ENCODE results near the gene ZFP36L2.
"Not testable (repeated sequence)": the region's sequence is repeated elsewhere in the genome, so short reads cannot be mapped to it uniquely, and the experiment has no call there.

Gene ZFP36L2

GRCh38 chr2:43206602-43207001 is 19.8 kb downstream of the ZFP36L2 start:
- DNase-seq = no peak

GRCh38 chr2:43203373-43203772 is 23.0 kb downstream of the ZFP36L2 start:
- DNase-seq = no peak

GRCh38 chr2:43202289-43202688 is 24.1 kb downstream of the ZFP36L2 start:
- DNase-seq = no peak

- no peak for DNase-seq
Measured at GRCh38 chr2:43201497-43201896, 24.9 kb downstream of the ZFP36L2 start.

- no peak for DNase-seq
Measured at GRCh38 chr2:43201016-43201415, 25.4 kb downstream of the ZFP36L2 start.

GRCh38 chr2:43199492-43200488 is 26.6 kb downstream of the ZFP36L2 start:
- no peak for DNase-seq

- no peak for DNase-seq
Measured at GRCh38 chr2:43198263-43198662, 28.1 kb downstream of the ZFP36L2 start.

GRCh38 chr2:43197588-43197896 is 28.9 kb downstream of the ZFP36L2 start:
- DNase-seq = no peak

- DNase-seq = peak; percentile 35
Measured at GRCh38 chr2:43196768-43197587, 29.4 kb downstream of the ZFP36L2 start.

GRCh38 chr2:43194121-43194869 is 32.1 kb downstream of the ZFP36L2 start:
- DNase-seq = no peak

GRCh38 chr2:43193652-43194120 is 32.7 kb downstream of the ZFP36L2 start:
- no peak for DNase-seq

- DNase-seq = peak; percentile 57
Measured at GRCh38 chr2:43192744-43193651, 33.4 kb downstream of the ZFP36L2 start.

- DNase-seq = peak; percentile 56
Measured at GRCh38 chr2:43191947-43192516, 34.4 kb downstream of the ZFP36L2 start.

GRCh38 chr2:43190311-43191052 is 35.9 kb downstream of the ZFP36L2 start:
- no peak for DNase-seq

- not testable (repeated sequence) for DNase-seq
Measured at GRCh38 chr2:43189861-43190260, 36.5 kb downstream of the ZFP36L2 start.

- DNase-seq = no peak
Measured at GRCh38 chr2:43188561-43189386, 37.6 kb downstream of the ZFP36L2 start.

- no peak for DNase-seq
Measured at GRCh38 chr2:43186679-43187374, 39.6 kb downstream of the ZFP36L2 start.

- DNase-seq = no peak
Measured at GRCh38 chr2:43186321-43186678, 40.1 kb downstream of the ZFP36L2 start.

GRCh38 chr2:43185146-43185545 is 41.3 kb downstream of the ZFP36L2 start:
- no peak for DNase-seq

Measured in CD4-positive, alpha-beta T cell treated with Interleukin-17A for 4 hours (primary cell).